Bronchial epithelial cell (primary cell): ENCODE data around the gene PIGN. TPM values are rescaled to one million over a fixed set of nuclear protein-coding genes. Genes with fewer than 3 reads are reported as not detected.

ENCODE experiments used
- DNase-seq: peaks from one replicate; pipeline ENCODE4 v3.0.0-alpha.2; 2010; ENCODE audit warnings: low read depth
- FAIRE-seq: peaks from 2 replicates; lab custom pipeline; 2011; peaks lifted over from hg19 to GRCh38; lab: Jason Lieb, UNC
- H3K27me3 ChIP-seq: 2 replicates; pipeline ENCODE4 v1.5.1; 2011; ENCODE audit warnings: low read length; ENCODE audit not compliant: control insufficient read depth, insufficient read depth
- H3K36me3 ChIP-seq: 2 replicates; pipeline ENCODE4 v1.5.1; 2011; ENCODE audit warnings: low read length; ENCODE audit not compliant: control insufficient read depth, insufficient read depth
- H3K4me3 ChIP-seq: 2 replicates; pipeline ENCODE4 v1.5.1; 2011; ENCODE audit warnings: mild to moderate bottlenecking, low read depth, low read length, control low read depth
- total RNA-seq: library from RNA; depleted of rRNA; stranded (reverse); fragments of >200 nt; gene quantifications from 2 replicates; pipeline ENCODE4 v1.2.1, GENCODE V29; 2014
- TF ChIP-seq, protein P1 (sequence below): IDR thresholded peaks from 2 replicates; pipeline ENCODE4 v1.5.1; 2011; ENCODE audit warnings: mild to moderate bottlenecking, moderate library complexity, low read length, control low read depth, inconsistent platforms; ENCODE audit not compliant: insufficient read depth, severe bottlenecking

The PIGN gene
- total RNA-seq, 1 donor from 2014 or later = 42.1 TPM

- no peaks in the 10 kb centered on the region for H3K36me3 ChIP-seq
- DNase-seq (no peak), FAIRE-seq (no peak)
- H3K27me3 ChIP-seq = no peaks in the 10 kb centered on the region
- H3K4me3 ChIP-seq = no peak overlapping the region
- TF ChIP-seq, protein P1, sequence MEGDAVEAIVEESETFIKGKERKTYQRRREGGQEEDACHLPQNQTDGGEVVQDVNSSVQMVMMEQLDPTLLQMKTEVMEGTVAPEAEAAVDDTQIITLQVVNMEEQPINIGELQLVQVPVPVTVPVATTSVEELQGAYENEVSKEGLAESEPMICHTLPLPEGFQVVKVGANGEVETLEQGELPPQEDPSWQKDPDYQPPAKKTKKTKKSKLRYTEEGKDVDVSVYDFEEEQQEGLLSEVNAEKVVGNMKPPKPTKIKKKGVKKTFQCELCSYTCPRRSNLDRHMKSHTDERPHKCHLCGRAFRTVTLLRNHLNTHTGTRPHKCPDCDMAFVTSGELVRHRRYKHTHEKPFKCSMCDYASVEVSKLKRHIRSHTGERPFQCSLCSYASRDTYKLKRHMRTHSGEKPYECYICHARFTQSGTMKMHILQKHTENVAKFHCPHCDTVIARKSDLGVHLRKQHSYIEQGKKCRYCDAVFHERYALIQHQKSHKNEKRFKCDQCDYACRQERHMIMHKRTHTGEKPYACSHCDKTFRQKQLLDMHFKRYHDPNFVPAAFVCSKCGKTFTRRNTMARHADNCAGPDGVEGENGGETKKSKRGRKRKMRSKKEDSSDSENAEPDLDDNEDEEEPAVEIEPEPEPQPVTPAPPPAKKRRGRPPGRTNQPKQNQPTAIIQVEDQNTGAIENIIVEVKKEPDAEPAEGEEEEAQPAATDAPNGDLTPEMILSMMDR = no peak
These were observed 168.7 kb downstream of the PIGN start for GRCh38 chr18:62018034-62018758.

DNA sequence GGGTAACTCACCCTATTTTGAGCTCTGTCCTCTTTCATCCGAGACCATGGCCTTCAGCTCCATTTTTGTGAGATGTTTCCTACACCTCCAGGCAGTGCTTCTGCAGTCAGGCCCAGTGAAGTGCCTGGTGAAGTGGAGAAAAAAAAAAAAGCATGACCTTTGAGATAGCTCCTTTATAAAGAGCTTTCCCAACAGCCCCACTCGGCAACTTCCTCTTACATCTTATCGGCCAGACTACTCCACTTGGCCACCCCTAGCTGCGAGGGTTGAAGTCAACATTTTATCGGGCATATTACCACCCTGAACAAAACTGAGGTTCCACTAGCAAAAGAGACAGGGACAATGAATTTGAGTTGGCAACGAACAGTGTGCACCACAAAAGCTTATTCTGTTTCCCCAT lies 169.2 kb downstream of the PIGN start:
- H3K36me3 ChIP-seq = no peaks in the 10 kb centered on the region
- peak; percentile 36 for FAIRE-seq
- TF ChIP-seq, protein P1 = no peak
- H3K27me3 ChIP-seq = no peaks in the 10 kb centered on the region
- H3K4me3 ChIP-seq = no peak overlapping the region
- no peak for DNase-seq

- peak; percentile 52 for FAIRE-seq
- no peak for DNase-seq
- TF ChIP-seq, protein P1 = no peak
- Histone ChIP-seq H3K27me3 (no peaks in the 10 kb centered on the region), H3K4me3 (no peak overlapping the region), H3K36me3 (no peaks in the 10 kb centered on the region)
These were observed 175.4 kb downstream of the PIGN start for GRCh38 chr18:62011416-62011815.

DNA sequence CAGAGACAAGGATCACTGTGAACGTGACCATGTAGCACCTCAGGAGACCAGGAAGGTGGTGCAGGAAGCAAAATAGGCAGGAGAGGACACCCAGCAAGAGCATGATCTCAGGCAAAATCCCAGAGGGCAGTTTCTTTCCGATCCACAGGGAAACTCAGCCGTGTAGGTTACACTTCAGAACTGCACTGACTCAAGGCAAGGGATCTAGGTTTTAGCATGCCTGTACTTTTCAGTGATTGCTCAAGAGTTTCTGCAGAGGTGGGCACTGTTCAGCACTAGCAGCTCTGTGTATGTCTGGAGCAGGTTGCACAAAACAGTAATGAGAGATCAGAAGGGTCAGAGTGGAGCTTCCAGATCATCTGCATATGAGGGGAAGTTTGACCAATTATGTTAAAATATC lies 177.3 kb downstream of the PIGN start:
- DNase-seq (peak; percentile 62), FAIRE-seq (no peak)

DNA sequence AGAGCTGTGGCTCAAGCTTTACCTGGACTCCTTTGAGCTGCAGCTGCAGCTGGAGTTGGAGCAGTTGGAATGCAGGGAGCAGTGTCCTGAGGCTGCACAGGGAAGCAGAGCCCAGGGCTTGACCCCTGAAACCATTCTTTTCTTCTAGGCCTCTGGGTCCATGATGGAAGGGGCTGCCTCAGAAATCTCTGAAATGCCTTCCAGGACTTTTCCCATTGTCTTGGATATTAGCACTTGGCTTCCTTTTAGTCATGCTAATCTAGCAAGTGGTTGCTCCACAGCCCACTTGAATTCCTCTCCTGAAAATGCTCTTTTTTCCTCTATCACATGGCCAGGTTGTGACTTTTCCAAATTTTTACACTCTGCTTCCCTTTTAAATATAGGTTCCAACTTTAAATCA lies 185.5 kb downstream of the PIGN start:
- Histone ChIP-seq H3K36me3 (no peaks in the 10 kb centered on the region), H3K27me3 (no peaks in the 10 kb centered on the region), H3K4me3 (no peak overlapping the region)
- TF ChIP-seq, protein P1 = no peak
- DNase-seq (no peak), FAIRE-seq (no peak)

More for the DNA sequence above, 177.3 kb downstream of the PIGN start:
- no peaks in the 10 kb centered on the region for H3K36me3 ChIP-seq
- no peak overlapping the region for H3K4me3 ChIP-seq
- no peaks in the 10 kb centered on the region for H3K27me3 ChIP-seq
- TF ChIP-seq, protein P1 = no peak

DNA sequence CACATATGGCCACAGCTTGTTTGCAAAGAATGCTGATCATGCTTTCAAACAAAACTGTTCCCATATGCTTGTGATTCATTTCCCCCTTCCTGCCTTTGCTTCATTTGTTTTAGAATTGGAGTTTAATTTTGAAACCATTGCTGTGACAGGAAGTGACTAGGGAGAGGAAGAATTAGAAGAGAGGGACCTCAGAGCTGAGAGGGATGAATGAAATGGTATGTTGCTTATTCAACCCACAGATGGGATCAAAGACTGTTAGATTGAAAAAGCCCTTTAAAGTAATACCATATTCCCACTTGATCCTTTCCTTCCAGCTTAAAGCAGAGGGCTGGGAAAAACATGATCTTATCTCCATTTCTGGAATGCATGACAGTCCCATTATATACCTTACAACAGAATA lies 187.9 kb downstream of the PIGN start:
- TF ChIP-seq, protein P1 = no peak
- Histone ChIP-seq H3K36me3 (no peaks in the 10 kb centered on the region), H3K4me3 (no peak overlapping the region), H3K27me3 (no peaks in the 10 kb centered on the region)
- FAIRE-seq (no peak), DNase-seq (peak; percentile 83)
